GM13977 (cell line): Measurements from ENCODE around the gene PRKCE.

Source experiments
- DNase-seq: peaks from one replicate; pipeline ENCODE4 v3.0.0; 2012; ENCODE audit warnings: low spot score
- CTCF ChIP-seq: IDR thresholded peaks from 2 replicates; pipeline ENCODE4 v1.5.1; 2012; ENCODE audit warnings: mild to moderate bottlenecking, control low read depth; ENCODE audit not compliant: insufficient read depth; ENCODE audit errors: extremely low read depth, missing control alignments
- in situ Hi-C: fragments of 300-500 bp; cut with MboI; formaldehyde crosslinking; loops from one replicate; pipeline ENCODE4 v1.12.0; 2022; ENCODE audit warnings: low sequenced_read_pairs, low pct_unique_long_range_greater_than_20kb, mixed read lengths, inconsistent platforms; ENCODE audit not compliant: unreplicated experiment

The PRKCE gene

GRCh38 chr2:45892425-45892745 is 240.9 kb downstream of the PRKCE start:
- no peak for DNase-seq
- TF ChIP-seq CTCF = no peak
- in situ Hi-C loops = no loop called here

GRCh38 chr2:45892757-45893156 is 241.3 kb downstream of the PRKCE start:
- TF ChIP-seq CTCF = no peak
- no peak for DNase-seq
- in situ Hi-C loops = no loop called here

GRCh38 chr2:45894211-45894610 is 242.7 kb downstream of the PRKCE start:
- in situ Hi-C loops = no loop called here
- TF ChIP-seq CTCF = no peak
- DNase-seq = no peak

GRCh38 chr2:45895241-45895861 is 243.9 kb downstream of the PRKCE start:
- TF ChIP-seq CTCF = no peak
- no peak for DNase-seq
- in situ Hi-C loops = no loop called here

- no peak for TF ChIP-seq CTCF
- DNase-seq = no peak
- in situ Hi-C loops = no loop called here
Observed at GRCh38 chr2:45896311-45896710, 244.8 kb downstream of the PRKCE start.

DNA sequence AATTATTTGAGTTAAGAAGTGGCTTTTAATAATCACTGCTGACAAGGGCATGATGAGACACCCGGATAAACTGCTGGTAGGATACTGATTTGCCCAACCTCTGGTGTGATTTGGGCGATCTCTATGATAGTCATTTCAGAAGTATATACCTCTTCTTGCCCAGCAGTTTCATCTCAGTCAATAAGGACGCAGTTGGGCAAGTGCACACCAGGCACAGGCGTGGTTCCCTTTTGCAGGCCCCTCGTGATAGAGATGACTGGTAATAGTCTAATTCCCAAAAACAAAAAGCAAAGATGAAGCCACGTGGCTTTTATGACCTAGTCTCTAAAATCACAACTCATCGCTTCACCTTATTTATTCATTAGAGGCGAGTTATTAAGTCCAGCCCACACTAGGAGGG is 246.4 kb downstream of the PRKCE start:
- DNase-seq = no peak
- in situ Hi-C loops = no loop called here
- TF ChIP-seq CTCF = no peak

GRCh38 chr2:45898819-45899218 is 247.3 kb downstream of the PRKCE start:
- in situ Hi-C loops = no loop called here
- TF ChIP-seq CTCF = no peak
- no peak for DNase-seq
